Activated T-cell treated with anti-CD3 and anti-CD28 coated beads, Interleukin-2, amount 50 U/mL, for 1 hour (primary cell): ENCODE data around the gene KIF17.
"Not testable (repeated sequence)": the region's sequence is repeated elsewhere in the genome, so short reads cannot be mapped to it uniquely, and the experiment has no call there.

Experiments
- DNase-seq: peaks from one replicate; pipeline ENCODE4 v3.0.0-alpha.2; 2020

The KIF17 gene

DNA sequence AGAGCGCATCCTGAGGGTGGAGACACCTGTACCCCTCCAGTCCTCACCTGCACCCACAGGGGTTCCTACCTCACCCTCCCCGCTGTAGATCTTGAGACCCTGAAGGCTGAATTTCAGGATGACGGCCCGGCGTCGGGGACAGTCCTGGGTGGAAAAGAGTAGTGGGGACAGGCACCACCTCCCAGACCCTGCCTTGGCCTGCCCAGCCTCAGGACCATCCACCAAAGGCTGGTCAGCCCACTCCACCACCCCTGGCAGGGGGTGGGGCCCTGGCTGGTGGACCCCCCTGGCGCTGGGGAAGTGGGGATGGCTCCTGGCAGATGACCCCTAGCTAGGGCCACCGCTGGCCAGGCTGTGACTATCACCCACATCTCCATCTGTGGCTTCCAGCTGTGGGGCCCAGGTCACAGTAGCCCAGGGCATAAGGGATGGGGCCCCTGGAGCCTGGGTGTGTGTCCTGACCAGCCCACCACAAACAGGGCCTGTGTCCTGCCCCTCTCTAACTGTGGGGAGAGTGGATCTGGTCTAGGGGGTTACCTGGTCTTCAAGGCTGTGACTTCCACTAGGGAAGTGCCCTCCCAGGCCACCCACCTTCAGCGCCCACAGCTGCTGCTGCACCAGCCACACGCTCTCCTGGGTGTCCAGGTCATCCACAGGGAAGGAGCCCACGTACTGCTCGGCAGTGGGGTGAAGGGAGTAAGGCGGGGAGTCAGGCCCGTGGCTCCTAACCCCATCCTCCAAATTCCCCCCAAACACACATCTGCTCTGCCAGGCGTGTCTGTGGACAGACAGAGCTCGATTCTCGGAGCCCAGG, 9.3 kb upstream of the KIF17 start:
- no peak for DNase-seq

DNA sequence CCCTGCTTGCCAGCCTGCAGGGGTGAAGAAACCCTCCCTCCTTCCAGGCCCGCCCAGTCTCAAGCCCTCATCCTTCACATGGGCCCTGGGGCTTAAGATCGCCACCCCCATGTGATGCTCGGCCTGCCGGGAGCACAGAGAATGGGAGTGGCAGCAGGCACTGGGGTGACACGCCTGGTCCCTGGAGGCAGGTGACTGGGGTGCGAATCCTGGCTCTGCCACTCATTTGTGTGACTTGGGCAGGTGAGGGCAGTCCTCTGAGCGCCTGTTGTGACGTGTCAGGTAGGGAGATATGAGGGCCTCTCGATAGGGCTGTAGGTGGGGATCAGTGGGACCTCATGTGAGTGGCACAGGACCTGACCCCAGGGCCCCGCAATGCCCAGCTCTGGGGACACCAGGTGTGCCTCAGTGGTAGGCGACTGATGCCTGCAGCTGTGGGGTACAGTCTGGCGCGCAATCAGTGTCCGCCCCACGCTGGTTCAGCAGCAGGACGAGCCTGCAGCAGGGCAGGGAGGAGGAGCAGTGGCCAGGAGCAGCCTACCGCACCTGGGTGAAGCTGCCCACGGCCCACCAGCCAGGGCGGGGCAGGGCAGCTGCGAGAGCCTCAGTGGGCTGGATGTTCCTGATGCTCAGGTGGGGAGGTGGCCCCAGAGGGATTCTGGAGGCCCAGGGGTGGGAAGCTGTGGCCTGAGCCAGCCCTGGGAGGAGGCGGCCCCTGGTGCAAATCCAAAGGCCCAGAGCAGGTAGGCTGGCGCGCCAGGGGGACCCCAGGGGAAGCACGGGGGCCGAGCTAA, 8.5 kb upstream of the KIF17 start:
- no peak for DNase-seq

- no peak for DNase-seq
These were observed 7.6 kb upstream of the KIF17 start for GRCh38 chr1:20725189-20726117.

DNA sequence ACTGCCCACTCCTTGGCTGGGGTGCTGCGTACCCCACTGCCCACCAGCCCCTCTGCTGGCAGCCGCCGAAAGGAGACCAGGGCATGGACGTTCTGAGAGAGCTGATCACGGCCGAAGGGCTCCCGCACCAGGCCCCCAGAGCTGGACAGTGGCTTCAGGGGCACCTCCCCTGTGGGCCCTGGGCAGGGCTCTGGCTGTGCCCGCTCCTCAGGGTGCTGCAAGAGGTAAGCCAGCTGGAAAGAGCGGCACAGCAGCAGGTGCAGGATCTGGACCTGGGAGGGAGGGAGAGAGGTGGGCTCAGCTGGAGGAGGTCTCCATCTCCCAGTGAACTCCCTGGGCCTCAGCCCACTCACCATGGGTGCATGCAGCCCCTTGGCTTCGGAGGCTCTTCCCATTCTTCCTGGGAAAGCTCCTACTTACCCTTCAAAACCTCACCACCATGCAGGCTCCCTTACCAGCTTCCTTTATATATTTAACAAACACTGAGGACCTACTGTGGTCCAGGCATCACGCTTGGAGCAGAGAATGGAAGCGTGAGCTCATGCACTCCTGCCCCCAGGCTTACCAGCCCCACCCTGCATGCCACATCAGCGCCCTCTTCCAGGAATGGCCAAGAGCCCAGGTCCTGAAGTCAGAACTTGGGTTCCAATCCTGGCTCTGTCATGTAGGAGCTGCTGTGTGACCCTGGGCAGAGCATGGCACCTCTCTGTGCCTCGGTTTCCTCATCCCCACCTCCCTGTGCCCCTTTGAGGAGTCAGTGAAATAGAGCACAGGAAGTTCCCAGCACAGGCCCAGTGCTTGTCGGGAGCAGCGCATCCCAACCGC, 6.8 kb upstream of the KIF17 start:
- DNase-seq = no peak

- no peak for DNase-seq
These were observed 5.9 kb upstream of the KIF17 start for GRCh38 chr1:20723537-20724363.

DNA sequence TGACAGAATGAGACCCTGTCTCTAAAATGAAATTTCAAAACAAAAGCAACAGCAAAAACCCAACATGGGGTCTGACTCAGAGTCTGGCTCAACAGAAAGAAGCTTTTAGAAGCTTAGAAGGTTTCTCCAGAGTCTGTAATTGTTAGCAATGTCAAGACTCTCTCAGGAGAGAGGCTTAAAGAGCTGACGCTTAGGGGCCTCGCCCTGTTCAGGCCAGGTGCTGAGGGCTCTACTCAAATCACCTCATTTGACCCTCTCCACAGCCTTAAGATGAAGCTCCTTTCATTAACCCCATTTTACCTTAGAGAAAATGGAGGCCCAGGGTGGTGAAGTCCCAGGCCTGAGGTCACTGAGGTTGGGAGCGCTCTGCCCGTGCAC, 5.3 kb upstream of the KIF17 start:
- no peak for DNase-seq

- DNase-seq = peak; percentile 9
These were observed 3.6 kb upstream of the KIF17 start for GRCh38 chr1:20721117-20722061.

DNA sequence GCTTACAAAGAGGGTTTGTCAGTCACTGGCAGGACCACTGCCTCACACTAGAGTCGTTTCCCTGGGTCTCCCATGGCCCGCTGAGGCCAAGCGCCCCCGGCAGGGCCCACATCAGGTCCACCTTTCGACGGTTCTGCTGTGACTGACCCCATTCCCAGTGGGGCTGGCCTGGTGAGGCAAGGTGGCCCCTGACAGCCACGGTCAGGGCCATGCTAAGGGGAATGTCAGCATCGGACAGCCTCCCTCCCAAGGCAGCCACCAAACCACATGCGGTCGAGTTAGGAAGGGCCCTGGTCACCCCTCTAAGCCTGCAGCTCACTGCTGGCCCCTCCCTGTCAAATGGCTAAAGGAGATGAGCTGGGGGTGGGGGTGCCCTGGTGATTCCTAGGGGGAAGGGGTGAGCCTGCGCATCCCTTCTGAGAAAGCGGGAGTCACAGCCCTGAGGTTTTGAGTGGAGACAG, 2.9 kb upstream of the KIF17 start:
- DNase-seq = peak; percentile 2

GRCh38 chr1:20719871-20720620, 2.2 kb upstream of the KIF17 start:
- peak; percentile 13 for DNase-seq

- DNase-seq = peak; percentile 15
These were observed 1.5 kb upstream of the KIF17 start for GRCh38 chr1:20719261-20719660.

GRCh38 chr1:20718343-20718882, 606 bp upstream of the KIF17 start:
- not testable (repeated sequence) for DNase-seq

- no peak for DNase-seq
These were observed 1.6 kb downstream of the KIF17 start for GRCh38 chr1:20716232-20716631.

- DNase-seq = no peak
These were observed 2.4 kb downstream of the KIF17 start for GRCh38 chr1:20715406-20715805.

GRCh38 chr1:20713440-20713839, 4.4 kb downstream of the KIF17 start:
- no peak for DNase-seq

DNA sequence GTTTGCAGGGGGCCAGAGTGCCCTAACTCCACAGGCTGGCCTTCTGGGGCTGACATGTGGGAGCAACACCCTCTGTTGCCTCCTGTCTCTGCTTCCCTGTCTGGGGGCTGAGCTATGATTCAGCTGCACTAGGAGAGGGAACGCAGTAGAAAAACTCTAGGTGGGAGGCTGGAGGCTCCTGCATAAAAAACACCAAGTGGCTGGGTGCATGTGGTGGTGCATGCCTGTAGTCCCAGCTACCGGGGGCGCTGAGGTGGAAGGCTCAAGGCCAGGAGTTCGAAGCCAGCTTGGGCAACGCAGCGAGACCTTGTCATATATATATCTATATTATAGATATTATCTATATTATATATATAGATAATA, 5.6 kb downstream of the KIF17 start:
- no peak for DNase-seq

DNA sequence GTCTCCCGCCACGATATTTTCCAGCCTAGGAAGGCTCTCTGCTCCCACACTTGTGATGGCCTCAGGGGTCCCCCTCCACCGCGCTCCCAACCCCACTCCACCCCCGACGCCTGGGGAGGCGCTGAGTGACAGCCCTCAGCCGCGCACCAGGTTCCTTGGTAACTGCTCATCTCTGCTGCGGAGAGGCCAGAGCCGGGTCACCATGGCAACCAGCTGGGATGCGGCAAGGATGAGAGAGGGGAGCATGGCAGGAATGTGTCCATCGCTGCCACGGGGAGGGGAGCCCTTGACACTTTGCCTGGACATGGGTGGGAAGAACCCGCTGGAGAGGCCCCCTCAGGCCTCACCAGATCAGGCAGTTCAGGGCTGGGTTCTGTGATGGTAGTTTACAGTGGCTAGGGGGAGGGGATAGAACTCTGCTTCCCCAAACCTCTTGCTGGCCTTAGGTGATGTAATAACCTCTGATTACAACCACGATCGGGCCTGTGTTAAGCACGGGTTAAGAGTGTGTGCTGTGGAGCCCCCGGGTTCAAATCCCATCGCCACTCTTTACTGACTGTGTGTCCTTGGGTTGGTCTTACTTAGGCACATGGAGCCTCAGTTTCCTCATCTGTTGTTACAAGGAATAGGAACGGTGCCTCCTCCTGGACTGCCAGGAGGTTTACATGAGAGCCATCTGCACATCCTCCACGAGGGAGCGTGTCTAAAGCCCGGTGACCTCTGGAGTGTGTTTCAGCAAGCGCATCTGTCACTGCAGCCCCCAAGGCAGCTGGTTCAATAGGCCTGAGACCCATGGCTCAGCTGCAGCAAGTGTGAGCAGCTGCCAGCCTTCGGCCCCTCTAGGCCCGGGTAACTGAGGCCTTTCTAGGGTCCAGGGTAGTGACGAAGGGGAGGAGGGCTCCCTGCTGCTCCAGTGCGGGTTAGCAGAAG, 6.3 kb downstream of the KIF17 start:
- no peak for DNase-seq

- no peak for DNase-seq
These were observed 7.1 kb downstream of the KIF17 start for GRCh38 chr1:20710469-20711284.
